Glutamatergic neuron (in vitro differentiated cells): ENCODE data around the gene IMMP2L. TPM values are rescaled to one million over a fixed set of nuclear protein-coding genes. Genes with fewer than 3 reads are reported as not detected.

ENCODE experiments used
- DNase-seq: peaks from one replicate; pipeline ENCODE4 v3.0.0; 2022
- H3K27ac Mint-ChIP-seq: one replicate; pipeline ENCODE4 v1.8.0; 2020; ENCODE audit warnings: mild to moderate bottlenecking, mixed read lengths, inconsistent platforms; ENCODE audit not compliant: unreplicated experiment
- H3K27me3 Mint-ChIP-seq: one replicate; pipeline ENCODE4 v1.8.0; 2020; ENCODE audit warnings: mild to moderate bottlenecking, moderate library complexity, mixed read lengths, inconsistent platforms; ENCODE audit not compliant: unreplicated experiment
- H3K36me3 Mint-ChIP-seq: one replicate; pipeline ENCODE4 v1.8.0; 2020; ENCODE audit warnings: mild to moderate bottlenecking, mixed read lengths, inconsistent platforms; ENCODE audit not compliant: unreplicated experiment
- H3K4me1 Mint-ChIP-seq: one replicate; pipeline ENCODE4 v1.8.0; 2020; ENCODE audit warnings: mild to moderate bottlenecking, low read depth, mixed read lengths, inconsistent platforms; ENCODE audit not compliant: unreplicated experiment
- H3K4me3 Mint-ChIP-seq: one replicate; pipeline ENCODE4 v1.8.0; 2020; ENCODE audit warnings: mild to moderate bottlenecking, mixed read lengths, inconsistent platforms; ENCODE audit not compliant: unreplicated experiment
- H3K9me3 Mint-ChIP-seq: one replicate; pipeline ENCODE4 v1.8.0; 2020; ENCODE audit warnings: mild to moderate bottlenecking, moderate library complexity, mixed read lengths, inconsistent platforms; ENCODE audit not compliant: unreplicated experiment
- total RNA-seq: library from RNA; stranded (reverse); fragmentation: NEBNext Ultra II Directional; extraction: Animal tissue kit (Norgen Biotek cat#: 25700); gene quantifications from one replicate; pipeline ENCODE4 v1.2.1, GENCODE V29; 2021; ENCODE audit not compliant: unreplicated experiment
- TF ChIP-seq, protein P1 (sequence below): fragments of 200-600 bp; sonication (generic); IDR thresholded peaks from one replicate; pipeline ENCODE4 v1.5.0; 2021; ENCODE audit not compliant: partially characterized antibody, unreplicated experiment

Gene IMMP2L
- total RNA-seq, 1 donor from 2014 or later, result 9.6 TPM

- no peaks in the 10 kb centered on the region for H3K9me3 Mint-ChIP-seq
- H3K27ac Mint-ChIP-seq, result no peak overlapping the region
- TF ChIP-seq, protein P1, sequence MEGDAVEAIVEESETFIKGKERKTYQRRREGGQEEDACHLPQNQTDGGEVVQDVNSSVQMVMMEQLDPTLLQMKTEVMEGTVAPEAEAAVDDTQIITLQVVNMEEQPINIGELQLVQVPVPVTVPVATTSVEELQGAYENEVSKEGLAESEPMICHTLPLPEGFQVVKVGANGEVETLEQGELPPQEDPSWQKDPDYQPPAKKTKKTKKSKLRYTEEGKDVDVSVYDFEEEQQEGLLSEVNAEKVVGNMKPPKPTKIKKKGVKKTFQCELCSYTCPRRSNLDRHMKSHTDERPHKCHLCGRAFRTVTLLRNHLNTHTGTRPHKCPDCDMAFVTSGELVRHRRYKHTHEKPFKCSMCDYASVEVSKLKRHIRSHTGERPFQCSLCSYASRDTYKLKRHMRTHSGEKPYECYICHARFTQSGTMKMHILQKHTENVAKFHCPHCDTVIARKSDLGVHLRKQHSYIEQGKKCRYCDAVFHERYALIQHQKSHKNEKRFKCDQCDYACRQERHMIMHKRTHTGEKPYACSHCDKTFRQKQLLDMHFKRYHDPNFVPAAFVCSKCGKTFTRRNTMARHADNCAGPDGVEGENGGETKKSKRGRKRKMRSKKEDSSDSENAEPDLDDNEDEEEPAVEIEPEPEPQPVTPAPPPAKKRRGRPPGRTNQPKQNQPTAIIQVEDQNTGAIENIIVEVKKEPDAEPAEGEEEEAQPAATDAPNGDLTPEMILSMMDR, result no peak
- DNase-seq, result no peak
- H3K4me3 Mint-ChIP-seq, result no peak overlapping the region
- no peaks in the 10 kb centered on the region for H3K27me3 Mint-ChIP-seq
- H3K36me3 Mint-ChIP-seq, result peaks cover 19% of the 10 kb centered on the region
- no peaks in the 10 kb centered on the region for H3K4me1 Mint-ChIP-seq
Measured at GRCh38 chr7:111437736-111438135, 124.6 kb downstream of the IMMP2L start.

DNA sequence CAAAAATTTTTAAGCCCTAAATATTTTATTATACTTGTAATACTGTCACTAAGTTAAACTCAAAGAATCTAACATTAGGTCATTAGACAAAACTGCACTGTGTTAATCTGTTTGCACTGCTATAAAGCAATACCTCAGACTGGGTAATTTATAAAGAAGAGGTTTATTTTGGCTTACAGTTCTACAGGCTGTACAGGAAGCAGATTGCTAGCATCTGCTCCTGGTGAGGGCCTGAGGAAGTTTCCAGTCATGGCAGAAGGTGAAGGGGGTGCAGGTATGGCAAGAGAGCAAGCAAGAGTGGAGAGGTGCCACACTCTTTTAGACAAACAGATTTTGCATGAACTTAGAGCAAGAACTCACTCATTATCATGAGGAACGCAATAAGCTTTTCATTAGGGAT lies 125.7 kb downstream of the IMMP2L start:
- H3K27ac Mint-ChIP-seq, result no peak overlapping the region
- H3K36me3 Mint-ChIP-seq, result peaks cover 21% of the 10 kb centered on the region
- no peak for DNase-seq
- TF ChIP-seq, protein P1, result no peak
- no peak overlapping the region for H3K4me3 Mint-ChIP-seq
- no peaks in the 10 kb centered on the region for H3K4me1 Mint-ChIP-seq
- no peaks in the 10 kb centered on the region for H3K9me3 Mint-ChIP-seq
- no peaks in the 10 kb centered on the region for H3K27me3 Mint-ChIP-seq

DNA sequence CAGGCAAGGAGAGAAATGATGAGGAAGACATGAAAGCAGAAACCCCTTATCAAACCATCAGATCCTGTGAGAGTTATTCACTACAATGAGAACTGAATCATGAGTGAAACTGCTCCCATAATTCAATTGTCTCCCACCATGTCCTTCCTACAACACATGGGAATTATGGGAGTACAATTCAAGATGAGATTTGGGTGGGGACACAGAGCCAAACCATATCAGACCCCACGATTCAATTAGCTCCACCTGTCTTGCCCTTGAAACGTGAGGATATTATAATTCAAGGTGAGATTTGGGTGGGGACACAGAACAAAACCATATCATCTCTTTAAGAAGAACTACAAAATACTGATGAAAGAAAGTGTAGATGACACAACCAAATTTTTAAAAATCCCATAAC lies 128.9 kb downstream of the IMMP2L start:
- no peak overlapping the region for H3K27ac Mint-ChIP-seq
- no peak overlapping the region for H3K4me3 Mint-ChIP-seq
- no peak for DNase-seq
- H3K9me3 Mint-ChIP-seq, result no peaks in the 10 kb centered on the region
- TF ChIP-seq, protein P1, result no peak
- no peaks in the 10 kb centered on the region for H3K27me3 Mint-ChIP-seq
- peaks cover 13% of the 10 kb centered on the region for H3K36me3 Mint-ChIP-seq
- no peaks in the 10 kb centered on the region for H3K4me1 Mint-ChIP-seq

DNA sequence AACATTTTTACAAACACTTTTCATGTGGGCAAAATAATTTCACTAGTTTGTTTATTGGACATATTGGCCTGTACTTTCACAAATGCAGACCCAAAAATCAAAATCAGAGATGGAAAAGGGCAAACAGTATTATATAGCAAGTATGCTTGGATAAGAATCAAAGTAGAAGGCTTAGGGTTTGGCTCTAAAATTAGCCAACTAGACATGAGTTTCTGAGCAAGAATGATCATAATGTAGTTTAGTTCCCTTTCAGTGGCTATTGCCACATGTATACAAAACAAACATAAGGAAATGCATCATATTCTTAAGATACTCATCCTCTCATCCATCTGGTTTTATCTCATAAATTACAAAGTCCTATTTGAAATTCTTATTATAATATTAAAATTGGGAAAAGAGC lies 132.5 kb downstream of the IMMP2L start:
- no peak for DNase-seq
- H3K4me3 Mint-ChIP-seq, result no peak overlapping the region
- H3K27ac Mint-ChIP-seq, result no peak overlapping the region
- peaks cover 13% of the 10 kb centered on the region for H3K36me3 Mint-ChIP-seq
- H3K4me1 Mint-ChIP-seq, result no peaks in the 10 kb centered on the region
- H3K9me3 Mint-ChIP-seq, result no peaks in the 10 kb centered on the region
- no peaks in the 10 kb centered on the region for H3K27me3 Mint-ChIP-seq
- TF ChIP-seq, protein P1, result no peak

GRCh38 chr7:111424768-111425167 lies 137.5 kb downstream of the IMMP2L start:
- no peak for DNase-seq
- H3K4me3 Mint-ChIP-seq, result no peak overlapping the region
- H3K4me1 Mint-ChIP-seq, result no peaks in the 10 kb centered on the region
- H3K36me3 Mint-ChIP-seq, result no peaks in the 10 kb centered on the region
- TF ChIP-seq, protein P1, result no peak
- no peaks in the 10 kb centered on the region for H3K27me3 Mint-ChIP-seq
- H3K27ac Mint-ChIP-seq, result no peak overlapping the region
- H3K9me3 Mint-ChIP-seq, result peaks cover 2% of the 10 kb centered on the region
